NCI-H345 treated with DMSO at 0.1 percent for 48 hours (cell line): Measurements from ENCODE around the gene BTN3A1.

Source experiments
- DNase-seq: peaks from one replicate; lab custom pipeline; 2025; ENCODE audit not compliant: unreplicated experiment; lab: John Stamatoyannopoulos, UW

The BTN3A1 gene

DNA sequence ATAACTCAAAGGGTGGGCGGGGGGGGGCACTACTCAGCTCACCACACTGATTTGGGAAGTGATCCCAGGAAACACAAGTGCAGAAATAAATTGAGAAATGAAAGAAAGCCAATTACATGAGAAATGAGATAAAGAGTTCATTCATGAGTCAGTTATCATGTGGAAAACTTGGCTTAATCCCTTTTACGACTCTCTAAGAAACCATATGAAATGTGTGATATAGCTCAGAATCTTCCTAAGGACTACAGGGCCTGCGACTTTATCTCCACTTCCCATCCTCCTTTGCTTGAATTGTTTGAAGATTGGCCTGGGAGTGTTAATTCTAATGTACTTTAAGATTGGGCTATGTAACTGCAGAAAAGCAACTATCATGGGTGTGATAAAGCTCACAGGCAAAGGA lies 22.8 kb upstream of the BTN3A1 start:
- DNase-seq, result no peak

DNA sequence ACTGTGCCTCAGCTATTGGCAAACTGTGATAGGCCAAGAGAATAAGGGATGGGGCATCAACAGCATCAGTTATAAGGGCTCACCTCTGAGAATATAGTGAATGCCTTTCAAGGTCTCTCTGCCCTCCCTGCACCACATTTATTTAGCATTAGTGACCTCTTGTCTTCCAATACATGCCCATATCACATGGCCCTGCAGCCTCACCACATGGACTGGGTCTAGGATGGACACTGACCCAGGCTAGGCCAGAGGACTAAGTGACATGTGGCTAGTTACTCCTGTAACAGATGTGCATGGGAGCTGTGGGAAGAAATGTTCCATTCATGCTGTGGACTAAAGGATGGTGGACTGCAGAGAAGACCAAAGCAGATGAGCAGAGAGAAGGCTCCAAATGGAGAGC lies 22.3 kb upstream of the BTN3A1 start:
- DNase-seq, result no peak

DNA sequence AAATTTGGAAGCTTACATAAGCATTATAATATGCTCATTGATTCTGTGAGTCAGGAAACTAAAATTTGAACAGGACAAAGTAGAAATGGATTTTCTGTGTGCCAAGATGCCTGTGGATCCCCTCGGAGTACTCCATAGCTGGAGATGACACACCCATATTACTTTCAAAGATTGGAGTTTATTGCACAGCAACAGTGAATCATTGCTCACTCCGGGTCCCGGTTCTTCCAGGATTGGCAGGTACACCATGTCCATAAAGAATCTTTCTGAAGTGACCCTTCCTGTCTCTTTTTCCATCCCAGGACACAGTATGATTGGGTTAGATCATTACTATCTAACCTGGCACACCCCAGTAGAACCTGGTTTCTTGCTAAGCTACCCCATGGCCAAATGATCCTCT lies 21.8 kb upstream of the BTN3A1 start:
- no peak for DNase-seq

DNA sequence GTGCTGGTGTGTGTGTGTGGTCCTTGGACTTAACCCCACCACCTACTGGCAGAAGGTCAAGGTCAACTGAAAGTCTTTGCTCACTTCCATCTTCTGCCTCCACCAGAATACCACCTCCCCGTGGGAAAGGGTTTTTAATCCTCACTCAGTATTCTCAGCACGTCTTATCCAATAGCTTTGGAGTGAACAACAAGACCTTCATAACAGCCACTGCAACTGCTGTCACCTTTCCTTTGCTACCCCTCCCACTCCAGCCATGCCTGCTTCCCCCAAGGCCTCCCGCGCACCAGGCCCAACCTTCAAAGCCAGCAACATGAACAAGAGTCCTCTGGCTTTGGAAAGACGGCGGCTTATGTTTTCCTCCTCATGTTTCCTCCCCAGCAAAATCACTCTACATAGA lies 20.0 kb upstream of the BTN3A1 start:
- DNase-seq, result no peak

GRCh38 chr6:26383624-26384417 lies 18.3 kb upstream of the BTN3A1 start:
- no peak for DNase-seq

GRCh38 chr6:26385734-26386125 lies 16.3 kb upstream of the BTN3A1 start:
- DNase-seq, result no peak

GRCh38 chr6:26387565-26387964 lies 14.5 kb upstream of the BTN3A1 start:
- DNase-seq, result no peak

DNA sequence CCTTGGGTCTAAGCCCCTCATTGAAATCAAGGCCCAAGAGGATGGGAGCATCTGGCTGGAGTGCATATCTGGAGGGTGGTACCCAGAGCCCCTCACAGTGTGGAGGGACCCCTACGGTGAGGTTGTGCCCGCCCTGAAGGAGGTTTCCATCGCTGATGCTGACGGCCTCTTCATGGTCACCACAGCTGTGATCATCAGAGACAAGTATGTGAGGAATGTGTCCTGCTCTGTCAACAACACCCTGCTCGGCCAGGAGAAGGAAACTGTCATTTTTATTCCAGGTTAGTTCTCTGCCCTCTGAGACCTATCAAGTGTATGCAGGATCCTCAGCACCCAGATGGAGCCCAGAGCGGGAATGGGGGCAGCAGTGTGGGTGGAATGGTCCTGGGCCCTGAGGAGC lies 14.1 kb upstream of the BTN3A1 start:
- no peak for DNase-seq

- no peak for DNase-seq
These were observed 13.6 kb upstream of the BTN3A1 start for GRCh38 chr6:26388441-26388840.

DNA sequence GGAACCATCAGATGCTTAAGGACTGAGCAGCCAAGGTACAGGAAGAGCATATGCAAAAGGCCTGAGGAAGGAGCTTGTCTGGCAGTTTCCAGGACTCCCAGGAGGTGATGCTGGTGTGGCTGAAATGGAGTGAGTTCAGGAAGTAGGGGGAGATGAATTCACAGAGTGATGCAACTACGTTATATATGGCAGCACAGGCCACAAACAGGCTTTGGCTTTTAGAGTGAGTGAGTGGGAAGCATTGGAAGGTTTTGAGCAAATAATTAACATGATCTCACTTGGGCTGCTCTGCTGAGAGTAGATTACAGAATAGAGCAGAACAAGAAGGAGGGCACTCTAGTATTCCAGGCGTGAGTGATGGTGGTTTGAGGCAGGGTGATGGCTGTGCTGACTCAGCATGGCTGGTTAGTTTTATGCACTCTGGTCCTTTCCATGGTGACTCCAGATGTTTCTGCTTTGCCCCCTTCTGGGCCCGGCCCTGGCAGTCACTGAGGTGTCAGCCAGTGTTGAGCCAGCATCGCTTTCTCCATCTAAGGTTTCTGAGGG lies 12.7 kb upstream of the BTN3A1 start:
- no peak for DNase-seq

GRCh38 chr6:26390531-26390930 lies 11.5 kb upstream of the BTN3A1 start:
- no peak for DNase-seq

DNA sequence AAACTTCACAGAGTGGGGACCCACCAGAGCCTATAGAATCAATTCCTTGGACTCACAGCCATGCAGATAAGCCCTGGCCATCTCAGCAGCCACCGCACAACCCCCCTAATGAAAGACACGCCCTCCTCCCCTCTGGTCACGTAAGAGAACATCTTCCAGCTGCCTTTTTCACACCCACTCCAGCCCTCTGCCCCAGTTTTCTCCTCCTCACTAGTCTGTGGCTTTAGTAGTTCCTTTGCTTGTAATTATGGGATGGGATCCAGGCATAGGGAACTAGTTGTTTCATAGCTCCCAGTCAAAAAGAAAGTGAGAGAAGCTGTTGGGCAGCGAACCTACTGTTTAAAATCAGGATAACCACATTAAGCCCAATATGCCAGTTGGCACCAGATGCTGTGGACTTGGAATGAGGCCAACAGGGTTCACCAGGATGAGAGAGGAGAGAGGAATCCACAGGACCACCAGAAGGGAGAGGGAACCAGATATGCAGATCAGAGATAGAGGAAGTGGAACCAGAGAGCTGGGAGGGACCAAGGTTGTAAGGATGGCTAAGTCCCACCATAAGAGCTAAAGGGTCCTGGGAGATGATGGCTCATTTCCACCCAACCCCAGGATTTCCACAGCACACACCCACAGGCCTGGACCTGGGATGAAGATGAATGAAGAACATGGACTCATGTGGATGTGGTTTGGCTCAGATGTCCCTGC lies 9.0 kb upstream of the BTN3A1 start:
- no peak for DNase-seq

GRCh38 chr6:26394289-26394688 lies 7.8 kb upstream of the BTN3A1 start:
- DNase-seq, result no peak

- DNase-seq, result no peak
These were observed 3.5 kb upstream of the BTN3A1 start for GRCh38 chr6:26398555-26398954.

DNA sequence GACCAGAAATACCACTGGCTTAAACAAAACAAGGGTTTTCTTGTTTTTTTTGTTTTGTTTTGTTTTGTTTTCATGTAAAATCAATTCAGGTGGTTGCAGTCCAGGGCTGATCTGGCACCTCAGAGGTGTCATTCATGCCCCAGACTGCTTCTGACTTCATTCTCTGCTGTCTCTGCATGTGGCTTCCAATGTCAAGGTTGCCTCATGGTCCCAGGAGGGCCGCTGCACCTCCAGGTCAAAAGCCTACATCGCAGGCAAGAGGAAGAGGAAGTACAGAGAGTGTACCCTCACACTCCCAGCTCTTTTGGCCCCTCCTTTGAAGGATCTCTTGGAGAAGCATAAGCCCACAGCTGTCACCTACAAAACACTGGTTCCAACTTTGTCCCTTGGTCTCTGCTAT lies 1.4 kb upstream of the BTN3A1 start:
- no peak for DNase-seq

GRCh38 chr6:26401389-26401986 lies 587 bp upstream of the BTN3A1 start:
- no peak for DNase-seq

DNA sequence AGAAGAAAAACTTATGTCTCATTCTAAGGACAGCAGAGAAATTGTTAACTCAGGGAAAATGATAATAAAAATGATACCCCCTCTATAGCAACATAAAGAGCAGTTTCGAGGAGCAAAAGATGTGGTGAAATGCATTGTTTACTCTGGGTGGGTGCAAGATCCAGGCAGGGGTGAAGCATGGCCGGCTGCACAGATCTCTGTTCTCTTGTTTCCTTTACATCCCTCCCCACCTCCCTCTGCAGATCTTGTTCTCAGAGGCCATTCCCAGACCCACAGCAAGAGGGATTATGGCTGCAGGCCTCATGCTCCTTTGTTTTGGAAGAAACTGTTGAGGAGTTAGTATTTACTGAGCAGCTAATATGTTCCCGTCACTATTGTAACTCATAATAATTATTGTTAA lies 1.8 kb downstream of the BTN3A1 start:
- no peak for DNase-seq

DNA sequence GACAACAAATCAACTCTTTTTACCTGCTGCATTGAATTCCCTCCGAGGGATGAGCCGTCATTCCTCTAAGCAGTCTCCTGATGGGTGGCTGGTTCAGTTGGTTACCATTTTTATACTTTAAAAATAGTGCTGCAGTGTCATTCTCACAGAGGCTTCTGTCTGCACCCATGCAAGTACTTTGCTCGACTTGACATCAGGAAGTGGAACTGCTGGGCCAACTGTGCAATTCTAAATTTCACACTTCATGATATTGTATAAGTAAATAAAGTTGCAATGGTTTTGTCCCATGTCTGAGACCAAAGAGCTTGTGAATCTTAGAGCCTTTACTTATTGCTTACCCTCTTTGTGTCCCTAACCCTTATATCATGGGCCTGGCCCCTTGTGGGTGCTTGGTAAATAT lies 2.5 kb downstream of the BTN3A1 start:
- DNase-seq, result no peak

DNA sequence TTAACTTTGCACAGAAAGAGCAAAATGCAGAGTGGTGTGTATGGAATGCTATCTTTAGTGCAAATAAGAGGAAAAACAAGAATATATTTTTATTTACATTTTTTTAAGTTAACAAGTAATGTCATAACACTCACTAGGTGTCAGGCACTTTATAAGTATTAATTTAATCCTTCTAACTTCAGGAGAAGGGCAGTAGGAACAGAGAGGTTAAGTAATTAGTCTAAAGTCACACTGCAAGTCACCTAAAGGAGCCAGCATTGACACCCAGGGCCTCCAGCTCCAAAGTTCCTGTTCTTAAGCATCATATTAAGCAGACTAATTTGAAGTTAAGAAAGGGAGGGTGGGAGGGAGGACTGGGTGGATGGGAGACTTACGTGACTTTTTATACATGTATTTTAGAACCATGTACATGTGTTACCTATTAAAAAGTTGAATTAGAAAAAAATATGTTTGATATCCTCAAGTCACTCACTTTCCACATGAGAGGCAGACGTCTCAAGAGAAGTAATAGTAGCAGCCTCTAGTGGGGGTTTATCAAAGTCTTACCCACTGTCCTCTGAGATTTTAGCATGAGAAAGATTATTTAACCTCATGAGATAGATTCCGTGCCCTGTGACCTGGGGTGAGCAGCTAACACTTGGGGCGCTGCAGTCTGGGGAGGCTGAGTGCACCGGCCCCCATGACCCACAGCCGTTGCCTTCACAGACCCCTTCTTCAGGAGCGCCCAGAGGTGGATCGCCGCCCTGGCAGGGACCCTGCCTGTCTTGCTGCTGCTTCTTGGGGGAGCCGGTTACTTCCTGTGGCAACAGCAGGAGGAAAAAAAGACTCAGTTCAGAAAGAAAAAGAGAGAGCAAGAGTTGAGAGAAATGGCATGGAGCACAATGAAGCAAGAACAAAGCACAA lies 7.0 kb downstream of the BTN3A1 start:
- no peak for DNase-seq

DNA sequence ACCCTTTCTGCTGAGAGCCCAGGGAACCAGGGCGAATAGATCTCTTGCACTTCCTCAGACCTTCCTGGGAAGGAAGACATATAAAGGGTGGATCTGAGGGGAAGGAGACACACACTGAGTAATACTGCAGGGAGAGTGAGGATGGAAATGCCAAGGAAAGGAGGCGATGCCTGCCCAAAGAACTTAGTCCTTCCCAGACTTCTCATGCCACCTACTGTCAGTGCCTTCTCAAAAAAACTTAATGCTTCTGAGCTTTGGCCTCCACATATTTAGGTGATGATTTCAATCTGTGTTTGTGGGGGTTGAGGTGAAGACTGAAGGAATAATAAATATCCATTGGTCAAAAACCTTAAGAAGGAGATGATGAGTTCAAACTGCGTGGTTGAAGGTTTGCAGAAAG lies 9.7 kb downstream of the BTN3A1 start:
- no peak for DNase-seq

DNA sequence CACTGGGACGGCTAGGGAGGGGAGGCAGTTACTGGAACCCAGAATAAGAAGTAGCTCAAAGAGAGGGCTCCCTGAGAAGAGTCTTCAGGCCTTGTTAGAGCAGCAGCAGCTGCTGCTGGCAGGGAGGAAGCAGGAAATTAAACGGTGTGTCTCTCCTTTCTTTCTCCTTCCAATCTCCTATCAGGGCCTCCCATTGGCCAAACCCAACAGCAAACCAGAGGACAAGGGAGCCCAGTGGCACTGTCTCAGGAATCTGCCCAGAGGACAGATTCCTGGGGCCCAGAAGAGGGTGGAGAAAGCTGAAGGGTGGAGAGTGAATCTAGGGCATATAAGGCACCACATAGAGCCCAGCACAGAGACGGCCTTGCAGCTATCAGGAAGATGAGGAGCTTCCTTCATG lies 10.2 kb downstream of the BTN3A1 start:
- no peak for DNase-seq
